SIG-M5 treated with dmso at 0.1 percent for 504 hours (cell line): ENCODE measurements around the gene NXT1.
"Not testable (repeated sequence)": the region's sequence is repeated elsewhere in the genome, so short reads cannot be mapped to it uniquely, and the experiment has no call there.

Source experiments
- DNase-seq: peaks from one replicate; lab custom pipeline; 2025; ENCODE audit not compliant: unreplicated experiment; lab: John Stamatoyannopoulos, UW

NXT1 gene

GRCh38 chr20:23350196-23350903 lies at the start of gene NXT1:
TSS of gene NXT1 (plus strand) at chr20:23350791. CDS start at chr20:23354042, 3,251 bp downstream.
- DNase-seq: peak; percentile 98

- no peak for DNase-seq
Observed at GRCh38 chr20:23301436-23302050, 49.0 kb upstream of the NXT1 start.

- DNase-seq: no peak
Observed at GRCh38 chr20:23302386-23302785, 48.2 kb upstream of the NXT1 start.

- DNase-seq: no peak
Observed at GRCh38 chr20:23302801-23303200, 47.8 kb upstream of the NXT1 start.

GRCh38 chr20:23303325-23304102 lies 47.1 kb upstream of the NXT1 start:
- DNase-seq: no peak

- no peak for DNase-seq
Observed at GRCh38 chr20:23304616-23305015, 46.0 kb upstream of the NXT1 start.

- DNase-seq: no peak
Observed at GRCh38 chr20:23305098-23305497, 45.5 kb upstream of the NXT1 start.

GRCh38 chr20:23307393-23307792 lies 43.2 kb upstream of the NXT1 start:
- not testable (repeated sequence) for DNase-seq

- DNase-seq: no peak
Observed at GRCh38 chr20:23308024-23308423, 42.6 kb upstream of the NXT1 start.

GRCh38 chr20:23308908-23309307 lies 41.7 kb upstream of the NXT1 start:
- DNase-seq: no peak

GRCh38 chr20:23309781-23310180 lies 40.8 kb upstream of the NXT1 start:
- DNase-seq: no peak

- DNase-seq: no peak
Observed at GRCh38 chr20:23311947-23312506, 38.6 kb upstream of the NXT1 start.

GRCh38 chr20:23313271-23313670 lies 37.3 kb upstream of the NXT1 start:
- no peak for DNase-seq

- DNase-seq: no peak
Observed at GRCh38 chr20:23314699-23315098, 35.9 kb upstream of the NXT1 start.

- no peak for DNase-seq
Observed at GRCh38 chr20:23315099-23315498, 35.5 kb upstream of the NXT1 start.

- no peak for DNase-seq
Observed at GRCh38 chr20:23316626-23317025, 34.0 kb upstream of the NXT1 start.

- no peak for DNase-seq
Observed at GRCh38 chr20:23317081-23317480, 33.5 kb upstream of the NXT1 start.

- no peak for DNase-seq
Observed at GRCh38 chr20:23318347-23318746, 32.2 kb upstream of the NXT1 start.

GRCh38 chr20:23320317-23320716 lies 30.3 kb upstream of the NXT1 start:
- peak; percentile 69 for DNase-seq

GRCh38 chr20:23325107-23325506 lies 25.5 kb upstream of the NXT1 start:
- no peak for DNase-seq

GRCh38 chr20:23326774-23327173 lies 23.8 kb upstream of the NXT1 start:
- DNase-seq: no peak
